Measurements from ENCODE around the gene PTPRN2.

PTPRN2 gene

DNA sequence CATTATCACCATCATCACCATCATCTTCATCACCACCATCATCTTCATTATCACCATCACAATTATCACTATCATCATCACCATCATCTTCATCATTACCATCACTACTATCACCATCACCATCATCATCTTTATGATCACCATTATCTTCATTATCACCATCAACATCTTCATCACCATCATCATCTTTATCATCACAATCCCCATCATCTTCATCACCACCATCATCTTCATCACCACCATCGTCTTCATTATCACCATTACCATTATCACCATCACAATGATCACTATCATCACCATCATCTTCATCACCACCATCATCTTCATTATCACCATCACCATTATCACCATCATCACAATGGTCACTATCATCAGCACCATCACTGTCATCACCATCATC, 621.1 kb downstream of the PTPRN2 start:
- Histone ChIP-seq H3K27me3 (ENCODE audit: control insufficient read depth, insufficient read depth, low read length) (no peaks in the 10 kb centered on the region), H3K9ac (ENCODE audit: low read length) (no peak overlapping the region)

DNA sequence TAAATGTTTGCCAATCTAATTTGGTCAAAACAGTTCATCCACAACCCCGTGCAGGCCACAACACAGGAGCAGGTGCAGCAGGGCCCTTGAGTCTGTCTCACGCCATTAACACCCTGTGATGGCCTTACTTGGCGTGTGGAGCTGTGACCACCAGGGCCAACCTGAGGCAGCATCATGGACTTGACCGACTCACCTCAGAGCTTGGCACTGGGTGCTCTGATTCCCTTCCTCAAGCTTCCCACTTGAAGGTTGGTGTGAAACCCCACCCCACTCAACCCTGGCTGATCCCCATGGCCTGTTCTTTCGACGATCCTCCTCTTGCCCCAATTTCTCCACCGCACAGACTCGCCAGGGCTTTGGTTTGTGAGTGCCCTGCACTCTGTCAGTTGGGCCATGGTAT, 623.1 kb downstream of the PTPRN2 start:
- Histone ChIP-seq H3K9me3 (ENCODE audit: control insufficient read depth, low read length) (no peaks in the 10 kb centered on the region), H3K27me3 (ENCODE audit: control insufficient read depth, insufficient read depth, low read length) (no peaks in the 10 kb centered on the region), H3K36me3 (ENCODE audit: control insufficient read depth, insufficient read depth, low read length) (no peaks in the 10 kb centered on the region)

More for the DNA sequence above, 621.1 kb downstream of the PTPRN2 start:
- Histone ChIP-seq H3K4me3 (ENCODE audit: low read length) (no peak overlapping the region), H3K36me3 (ENCODE audit: control insufficient read depth, insufficient read depth, low read length) (no peaks in the 10 kb centered on the region), H3K4me1 (ENCODE audit: control insufficient read depth, insufficient read depth, low read length) (no peaks in the 10 kb centered on the region), H3K9me3 (ENCODE audit: control insufficient read depth, low read length) (no peaks in the 10 kb centered on the region)

DNA sequence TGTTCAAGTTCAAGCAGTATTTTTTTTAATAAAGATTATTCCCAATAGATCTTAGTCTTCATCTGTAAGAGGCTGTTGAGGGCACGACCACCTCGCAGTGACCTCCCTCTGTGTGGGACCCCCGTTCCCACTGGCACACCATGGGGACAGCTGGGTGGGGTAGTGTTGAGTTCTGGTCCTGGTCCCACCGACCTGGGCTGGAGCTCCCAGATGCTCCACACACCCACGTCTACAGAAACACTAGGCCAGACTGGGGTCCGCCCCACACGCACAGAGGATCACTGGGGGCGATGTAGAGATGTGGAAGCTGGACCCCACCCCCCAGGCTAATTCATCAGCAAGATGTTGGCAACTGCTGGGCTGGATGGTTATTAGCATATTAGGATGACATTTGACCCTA, 623.6 kb downstream of the PTPRN2 start:
- H3K9ac ChIP-seq (ENCODE audit: low read length) = no peak overlapping the region
- H3K9me3 ChIP-seq (ENCODE audit: control insufficient read depth, low read length) = no peaks in the 10 kb centered on the region
- H3K36me3 ChIP-seq (ENCODE audit: control insufficient read depth, insufficient read depth, low read length) = no peaks in the 10 kb centered on the region
- H3K4me3 ChIP-seq (ENCODE audit: low read length) = no peak overlapping the region
- H3K4me1 ChIP-seq (ENCODE audit: control insufficient read depth, insufficient read depth, low read length) = no peaks in the 10 kb centered on the region
- H3K27me3 ChIP-seq (ENCODE audit: control insufficient read depth, insufficient read depth, low read length) = no peaks in the 10 kb centered on the region

More for the DNA sequence above, 623.1 kb downstream of the PTPRN2 start:
- Histone ChIP-seq H3K9ac (ENCODE audit: low read length) (no peak overlapping the region), H3K4me1 (ENCODE audit: control insufficient read depth, insufficient read depth, low read length) (no peaks in the 10 kb centered on the region), H3K4me3 (ENCODE audit: low read length) (no peak overlapping the region)

DNA sequence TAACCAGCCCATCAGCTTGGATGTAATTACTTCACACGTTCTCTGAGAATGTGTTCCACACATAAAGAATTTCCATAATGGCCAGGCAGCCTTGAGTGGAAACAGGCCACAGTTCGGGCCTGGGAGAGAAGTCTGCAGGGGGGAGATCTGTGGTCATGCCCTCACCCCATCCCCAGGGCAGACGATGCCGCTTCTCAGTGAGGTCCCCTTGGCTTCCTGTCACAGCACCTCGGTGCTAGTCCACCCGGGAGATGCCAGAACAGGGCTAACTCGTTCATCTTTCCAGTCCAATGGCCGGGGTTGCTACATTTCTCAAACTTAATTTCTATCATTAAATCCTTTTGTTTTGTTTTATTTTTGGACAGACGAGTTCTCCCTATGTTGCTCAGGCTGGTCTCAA, 624.1 kb downstream of the PTPRN2 start:
- no peaks in the 10 kb centered on the region for H3K9me3 ChIP-seq (ENCODE audit: control insufficient read depth, low read length)
- H3K4me1 ChIP-seq (ENCODE audit: control insufficient read depth, insufficient read depth, low read length) = no peaks in the 10 kb centered on the region
- no peaks in the 10 kb centered on the region for H3K36me3 ChIP-seq (ENCODE audit: control insufficient read depth, insufficient read depth, low read length)
- no peak overlapping the region for H3K9ac ChIP-seq (ENCODE audit: low read length)
- H3K27me3 ChIP-seq (ENCODE audit: control insufficient read depth, insufficient read depth, low read length) = no peaks in the 10 kb centered on the region
- H3K4me3 ChIP-seq (ENCODE audit: low read length) = no peak overlapping the region

DNA sequence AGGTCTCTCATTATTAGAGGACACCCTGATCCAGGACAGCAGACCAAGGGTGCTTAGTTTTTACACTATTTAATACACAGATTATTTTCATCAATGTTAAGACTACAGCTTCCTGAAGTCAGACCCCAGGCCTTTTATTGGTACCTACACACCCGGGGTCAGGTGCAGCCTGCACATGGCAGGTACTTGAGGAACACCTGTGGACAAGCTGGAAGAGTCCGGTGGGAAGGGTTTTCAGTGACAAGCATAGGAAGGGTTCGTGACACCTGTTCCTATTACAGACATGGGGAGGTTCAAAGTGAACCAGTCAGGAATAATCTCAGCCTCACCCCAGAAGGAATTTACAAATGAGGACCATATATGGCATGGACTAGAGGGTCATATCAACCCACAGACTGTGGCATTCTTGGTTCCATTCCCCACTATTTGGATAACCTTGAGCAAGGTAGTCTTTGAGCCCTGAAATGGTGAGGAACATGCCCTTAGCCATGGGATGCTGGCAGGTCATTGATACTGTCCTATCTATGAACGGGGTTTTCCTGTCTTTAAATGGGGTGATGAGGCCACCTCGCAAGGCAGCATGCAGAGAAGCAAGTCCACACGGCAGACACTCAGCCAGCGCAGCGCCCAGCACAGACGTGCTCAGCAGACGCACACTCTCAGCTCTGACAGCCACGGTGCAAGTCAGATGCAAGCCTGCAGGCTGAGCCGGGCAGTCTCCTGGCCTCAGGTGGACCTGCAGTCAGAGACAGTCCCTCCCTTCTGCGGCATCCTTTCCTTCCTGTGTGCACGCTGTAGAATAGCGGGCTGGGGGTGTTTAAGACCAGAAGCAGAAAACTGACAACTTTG, 624.9 kb downstream of the PTPRN2 start:
- no peaks in the 10 kb centered on the region for H3K9me3 ChIP-seq (ENCODE audit: control insufficient read depth, low read length)
- no peaks in the 10 kb centered on the region for H3K36me3 ChIP-seq (ENCODE audit: control insufficient read depth, insufficient read depth, low read length)
- H3K9ac ChIP-seq (ENCODE audit: low read length) = no peak overlapping the region
- H3K4me3 ChIP-seq (ENCODE audit: low read length) = no peak overlapping the region
- no peaks in the 10 kb centered on the region for H3K4me1 ChIP-seq (ENCODE audit: control insufficient read depth, insufficient read depth, low read length)
- H3K27me3 ChIP-seq (ENCODE audit: control insufficient read depth, insufficient read depth, low read length) = no peaks in the 10 kb centered on the region

- H3K9ac ChIP-seq (ENCODE audit: low read length) = no peak overlapping the region
- no peaks in the 10 kb centered on the region for H3K9me3 ChIP-seq (ENCODE audit: control insufficient read depth, low read length)
- no peaks in the 10 kb centered on the region for H3K4me1 ChIP-seq (ENCODE audit: control insufficient read depth, insufficient read depth, low read length)
- H3K36me3 ChIP-seq (ENCODE audit: control insufficient read depth, insufficient read depth, low read length) = no peaks in the 10 kb centered on the region
- no peak overlapping the region for H3K4me3 ChIP-seq (ENCODE audit: low read length)
- no peaks in the 10 kb centered on the region for H3K27me3 ChIP-seq (ENCODE audit: control insufficient read depth, insufficient read depth, low read length)
Observed at GRCh38 chr7:157961731-157962457, 625.7 kb downstream of the PTPRN2 start.

- Histone ChIP-seq H3K9ac (ENCODE audit: low read length) (no peak overlapping the region), H3K27me3 (ENCODE audit: control insufficient read depth, insufficient read depth, low read length) (no peaks in the 10 kb centered on the region), H3K4me1 (ENCODE audit: control insufficient read depth, insufficient read depth, low read length) (no peaks in the 10 kb centered on the region), H3K36me3 (ENCODE audit: control insufficient read depth, insufficient read depth, low read length) (no peaks in the 10 kb centered on the region), H3K4me3 (ENCODE audit: low read length) (no peak overlapping the region), H3K9me3 (ENCODE audit: control insufficient read depth, low read length) (no peaks in the 10 kb centered on the region)
Observed at GRCh38 chr7:157955348-157955999, 632.1 kb downstream of the PTPRN2 start.

GRCh38 chr7:157954901-157955300, 632.7 kb downstream of the PTPRN2 start:
- no peak overlapping the region for H3K4me3 ChIP-seq (ENCODE audit: low read length)
- H3K9ac ChIP-seq (ENCODE audit: low read length) = no peak overlapping the region
- no peaks in the 10 kb centered on the region for H3K4me1 ChIP-seq (ENCODE audit: control insufficient read depth, insufficient read depth, low read length)
- H3K27me3 ChIP-seq (ENCODE audit: control insufficient read depth, insufficient read depth, low read length) = no peaks in the 10 kb centered on the region
- no peaks in the 10 kb centered on the region for H3K9me3 ChIP-seq (ENCODE audit: control insufficient read depth, low read length)
- H3K36me3 ChIP-seq (ENCODE audit: control insufficient read depth, insufficient read depth, low read length) = no peaks in the 10 kb centered on the region

GRCh38 chr7:157952841-157953645, 634.6 kb downstream of the PTPRN2 start:
- Histone ChIP-seq H3K9me3 (ENCODE audit: control insufficient read depth, low read length) (no peaks in the 10 kb centered on the region), H3K4me1 (ENCODE audit: control insufficient read depth, insufficient read depth, low read length) (no peaks in the 10 kb centered on the region), H3K36me3 (ENCODE audit: control insufficient read depth, insufficient read depth, low read length) (no peaks in the 10 kb centered on the region), H3K9ac (ENCODE audit: low read length) (no peak overlapping the region), H3K4me3 (ENCODE audit: low read length) (no peak overlapping the region), H3K27me3 (ENCODE audit: control insufficient read depth, insufficient read depth, low read length) (no peaks in the 10 kb centered on the region)

GRCh38 chr7:157952050-157952667, 635.5 kb downstream of the PTPRN2 start:
- H3K4me3 ChIP-seq (ENCODE audit: low read length) = no peak overlapping the region
- no peaks in the 10 kb centered on the region for H3K9me3 ChIP-seq (ENCODE audit: control insufficient read depth, low read length)
- H3K36me3 ChIP-seq (ENCODE audit: control insufficient read depth, insufficient read depth, low read length) = no peaks in the 10 kb centered on the region
- no peak overlapping the region for H3K9ac ChIP-seq (ENCODE audit: low read length)
- no peaks in the 10 kb centered on the region for H3K4me1 ChIP-seq (ENCODE audit: control insufficient read depth, insufficient read depth, low read length)
- no peaks in the 10 kb centered on the region for H3K27me3 ChIP-seq (ENCODE audit: control insufficient read depth, insufficient read depth, low read length)

GRCh38 chr7:157951300-157952049, 636.1 kb downstream of the PTPRN2 start:
- no peaks in the 10 kb centered on the region for H3K9me3 ChIP-seq (ENCODE audit: control insufficient read depth, low read length)

More at GRCh38 chr7:157951300-157952049, 636.1 kb downstream of the PTPRN2 start:
- no peak overlapping the region for H3K4me3 ChIP-seq (ENCODE audit: low read length)
- no peaks in the 10 kb centered on the region for H3K36me3 ChIP-seq (ENCODE audit: control insufficient read depth, insufficient read depth, low read length)
- H3K27me3 ChIP-seq (ENCODE audit: control insufficient read depth, insufficient read depth, low read length) = no peaks in the 10 kb centered on the region
- no peak overlapping the region for H3K9ac ChIP-seq (ENCODE audit: low read length)
- H3K4me1 ChIP-seq (ENCODE audit: control insufficient read depth, insufficient read depth, low read length) = no peaks in the 10 kb centered on the region

Measured in mucosa of stomach (tissue), 1 donor.